ENCODE measurements around the gene LPIN1. TPM values are rescaled to one million over a fixed set of nuclear protein-coding genes. Genes with fewer than 3 reads are reported as not detected.

Gene LPIN1
- total and polyA plus RNA-seq, 2 of the 13 experiments (the other 11 are each of a cell fraction or from before 2014, with no cell fraction given) = 9.7 to 19.4 TPM

DNA sequence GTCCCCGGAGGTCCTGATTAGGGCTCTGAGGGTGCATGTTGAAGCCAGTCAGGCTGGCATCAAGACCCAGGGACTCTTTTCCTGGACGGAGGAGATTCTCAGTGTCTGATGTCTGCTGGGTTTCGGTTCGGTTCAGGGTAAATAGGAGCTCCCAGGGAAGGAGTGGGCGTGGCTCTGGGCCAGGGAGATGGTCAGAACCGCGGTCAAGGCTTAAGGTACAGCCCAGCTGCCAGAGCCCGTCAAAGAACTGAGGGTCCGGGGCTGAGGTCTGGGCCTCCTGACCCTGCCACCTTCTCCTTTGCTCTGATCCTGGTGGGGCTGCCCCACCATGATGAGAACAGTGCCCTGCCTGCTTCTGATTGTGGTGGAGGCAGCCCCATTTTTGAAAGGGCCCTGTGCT lies 39.8 kb downstream of the LPIN1 start (continued):
- TF ChIP-seq, protein P1, sequence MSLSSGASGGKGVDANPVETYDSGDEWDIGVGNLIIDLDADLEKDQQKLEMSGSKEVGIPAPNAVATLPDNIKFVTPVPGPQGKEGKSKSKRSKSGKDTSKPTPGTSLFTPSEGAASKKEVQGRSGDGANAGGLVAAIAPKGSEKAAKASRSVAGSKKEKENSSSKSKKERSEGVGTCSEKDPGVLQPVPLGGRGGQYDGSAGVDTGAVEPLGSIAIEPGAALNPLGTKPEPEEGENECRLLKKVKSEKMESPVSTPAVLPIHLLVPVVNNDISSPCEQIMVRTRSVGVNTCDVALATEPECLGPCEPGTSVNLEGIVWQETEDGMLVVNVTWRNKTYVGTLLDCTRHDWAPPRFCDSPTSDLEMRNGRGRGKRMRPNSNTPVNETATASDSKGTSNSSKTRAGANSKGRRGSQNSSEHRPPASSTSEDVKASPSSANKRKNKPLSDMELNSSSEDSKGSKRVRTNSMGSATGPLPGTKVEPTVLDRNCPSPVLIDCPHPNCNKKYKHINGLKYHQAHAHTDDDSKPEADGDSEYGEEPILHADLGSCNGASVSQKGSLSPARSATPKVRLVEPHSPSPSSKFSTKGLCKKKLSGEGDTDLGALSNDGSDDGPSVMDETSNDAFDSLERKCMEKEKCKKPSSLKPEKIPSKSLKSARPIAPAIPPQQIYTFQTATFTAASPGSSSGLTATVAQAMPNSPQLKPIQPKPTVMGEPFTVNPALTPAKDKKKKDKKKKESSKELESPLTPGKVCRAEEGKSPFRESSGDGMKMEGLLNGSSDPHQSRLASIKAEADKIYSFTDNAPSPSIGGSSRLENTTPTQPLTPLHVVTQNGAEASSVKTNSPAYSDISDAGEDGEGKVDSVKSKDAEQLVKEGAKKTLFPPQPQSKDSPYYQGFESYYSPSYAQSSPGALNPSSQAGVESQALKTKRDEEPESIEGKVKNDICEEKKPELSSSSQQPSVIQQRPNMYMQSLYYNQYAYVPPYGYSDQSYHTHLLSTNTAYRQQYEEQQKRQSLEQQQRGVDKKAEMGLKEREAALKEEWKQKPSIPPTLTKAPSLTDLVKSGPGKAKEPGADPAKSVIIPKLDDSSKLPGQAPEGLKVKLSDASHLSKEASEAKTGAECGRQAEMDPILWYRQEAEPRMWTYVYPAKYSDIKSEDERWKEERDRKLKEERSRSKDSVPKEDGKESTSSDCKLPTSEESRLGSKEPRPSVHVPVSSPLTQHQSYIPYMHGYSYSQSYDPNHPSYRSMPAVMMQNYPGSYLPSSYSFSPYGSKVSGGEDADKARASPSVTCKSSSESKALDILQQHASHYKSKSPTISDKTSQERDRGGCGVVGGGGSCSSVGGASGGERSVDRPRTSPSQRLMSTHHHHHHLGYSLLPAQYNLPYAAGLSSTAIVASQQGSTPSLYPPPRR (CRISPR knock-in tag; IDR thresholded peaks at IDR 0.05; ENCODE audit: borderline replicate concordance) = no peak
- TF ChIP-seq, protein P2, sequence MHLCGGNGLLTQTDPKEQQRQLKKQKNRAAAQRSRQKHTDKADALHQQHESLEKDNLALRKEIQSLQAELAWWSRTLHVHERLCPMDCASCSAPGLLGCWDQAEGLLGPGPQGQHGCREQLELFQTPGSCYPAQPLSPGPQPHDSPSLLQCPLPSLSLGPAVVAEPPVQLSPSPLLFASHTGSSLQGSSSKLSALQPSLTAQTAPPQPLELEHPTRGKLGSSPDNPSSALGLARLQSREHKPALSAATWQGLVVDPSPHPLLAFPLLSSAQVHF (CRISPR knock-in tag; IDR thresholded peaks at IDR 0.05) = no peak
- TF ChIP-seq ZNF256 (CRISPR knock-in tag; conservative IDR thresholded peaks at IDR 0.05) (no peak), NKX3-1 (CRISPR knock-in tag; IDR thresholded peaks at IDR 0.05) (no peak), ZNF605 (CRISPR knock-in tag; IDR thresholded peaks at IDR 0.05) (no peak), TOE1 (CRISPR knock-in tag; IDR thresholded peaks at IDR 0.05) (no peak), ZNF776 (CRISPR knock-in tag; IDR thresholded peaks at IDR 0.05) (no peak)
- TF ChIP-seq, protein P3, sequence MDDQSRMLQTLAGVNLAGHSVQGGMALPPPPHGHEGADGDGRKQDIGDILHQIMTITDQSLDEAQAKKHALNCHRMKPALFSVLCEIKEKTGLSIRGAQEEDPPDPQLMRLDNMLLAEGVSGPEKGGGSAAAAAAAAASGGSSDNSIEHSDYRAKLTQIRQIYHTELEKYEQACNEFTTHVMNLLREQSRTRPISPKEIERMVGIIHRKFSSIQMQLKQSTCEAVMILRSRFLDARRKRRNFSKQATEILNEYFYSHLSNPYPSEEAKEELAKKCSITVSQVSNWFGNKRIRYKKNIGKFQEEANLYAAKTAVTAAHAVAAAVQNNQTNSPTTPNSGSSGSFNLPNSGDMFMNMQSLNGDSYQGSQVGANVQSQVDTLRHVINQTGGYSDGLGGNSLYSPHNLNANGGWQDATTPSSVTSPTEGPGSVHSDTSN (CRISPR knock-in tag; IDR thresholded peaks at IDR 0.05; ENCODE audit: borderline replicate concordance) = no peak
